ENCODE measurements around the gene PLET1. TPM values are rescaled to one million over a fixed set of nuclear protein-coding genes. Genes with fewer than 3 reads are reported as not detected.

Gene PLET1
- total and polyA plus RNA-seq, 10 donors = not detected

- H3K4me3 ChIP-seq = no peak overlapping the region
- no peaks in the 10 kb centered on the region for H3K4me1 ChIP-seq
- no peak for DNase-seq
- intact Hi-C loops (cut with DNase I; ENCODE audit: low total_unique reads) = no loop called here
- H3K27ac ChIP-seq = no peak overlapping the region
- 59 to 73% (median 72%) methylated on average over 4 of the region's 4 CpGs for WGBS, 5 donors
- TF ChIP-seq CTCF (IDR thresholded peaks at IDR 0.05 in 8 of 11, conservative IDR thresholded peaks at IDR 0.05 in 3 of 11) (no peak), POLR2A (IDR thresholded peaks at IDR 0.05) (no peak), POLR2AphosphoS5 (IDR thresholded peaks at IDR 0.05) (no peak)
- no peaks in the 10 kb centered on the region for H3K27me3 ChIP-seq (replicated peaks in 1 of 7)
- no peaks in the 10 kb centered on the region for H3K9me3 ChIP-seq
- H3K36me3 ChIP-seq = peaks cover 0 to 18% (median 0%) of the 10 kb centered on the region in 6 donors
Measured at GRCh38 chr11:112247201-112247600, 13.5 kb downstream of the PLET1 start.

- Histone ChIP-seq H3K4me1 (no peaks in the 10 kb centered on the region), H3K9me3 (no peaks in the 10 kb centered on the region), H3K27me3 (replicated peaks in 1 of 7) (no peaks in the 10 kb centered on the region), H3K4me3 (no peak overlapping the region), H3K27ac (no peak overlapping the region), H3K36me3 (peaks cover 4 to 75% (median 33%) of the 10 kb centered on the region in 6 donors)
- intact Hi-C loops (cut with DNase I; ENCODE audit: low total_unique reads) = no loop called here
- no peak for TF ChIP-seq POLR2AphosphoS5 (IDR thresholded peaks at IDR 0.05)
- no peak for TF ChIP-seq POLR2A (IDR thresholded peaks at IDR 0.05)
- TF ChIP-seq CTCF (IDR thresholded peaks at IDR 0.05 in 8 of 11, conservative IDR thresholded peaks at IDR 0.05 in 3 of 11) = no peak
- DNase-seq = no peak
- WGBS, 5 donors = 90 to 98% (median 94%) methylated on average over 3 of the region's 3 CpGs
Measured at GRCh38 chr11:112241486-112241885, 19.2 kb downstream of the PLET1 start.

GRCh38 chr11:112238041-112238440 lies 22.6 kb downstream of the PLET1 start:
- Histone ChIP-seq H3K4me3 (no peak overlapping the region), H3K4me1 (peaks cover 0 to 13% (median 0%) of the 10 kb centered on the region in 6 donors), H3K27ac (no peak overlapping the region), H3K9me3 (no peaks in the 10 kb centered on the region), H3K36me3 (peaks cover 4 to 100% (median 56%) of the 10 kb centered on the region in 6 donors), H3K27me3 (replicated peaks in 1 of 7) (no peaks in the 10 kb centered on the region)
- intact Hi-C loops (cut with DNase I; ENCODE audit: low total_unique reads) = no loop called here
- 91 to 97% (median 96%) methylated on average over 3 of the region's 3 CpGs for WGBS, 5 donors
- TF ChIP-seq POLR2A (IDR thresholded peaks at IDR 0.05) (no peak), POLR2AphosphoS5 (IDR thresholded peaks at IDR 0.05) (no peak), CTCF (IDR thresholded peaks at IDR 0.05 in 8 of 11, conservative IDR thresholded peaks at IDR 0.05 in 3 of 11) (no peak)
- DNase-seq = no peak

GRCh38 chr11:112237451-112237850 lies 23.2 kb downstream of the PLET1 start:
- H3K4me1 ChIP-seq = peaks cover 0 to 13% (median 0%) of the 10 kb centered on the region in 6 donors
- peaks cover 4 to 100% (median 59%) of the 10 kb centered on the region in 6 donors for H3K36me3 ChIP-seq
- H3K9me3 ChIP-seq = no peaks in the 10 kb centered on the region
- 94 to 100% (median 96%) methylated on average over 4 of the region's 4 CpGs for WGBS, 5 donors
- no peak overlapping the region for H3K27ac ChIP-seq
- no peak for TF ChIP-seq POLR2AphosphoS5 (IDR thresholded peaks at IDR 0.05)
- no peak overlapping the region for H3K4me3 ChIP-seq
- intact Hi-C loops (cut with DNase I; ENCODE audit: low total_unique reads) = no loop called here
- no peak for DNase-seq
- H3K27me3 ChIP-seq (replicated peaks in 1 of 7) = no peaks in the 10 kb centered on the region
